Kidney glomerular epithelial cell (primary cell): Measurements from ENCODE around the gene HEMGN.

Source experiments
- DNase-seq: peaks from one replicate; lab custom pipeline; 2025; lab: John Stamatoyannopoulos, UW

The HEMGN gene

GRCh38 chr9:97895695-97896332, 42.2 kb downstream of the HEMGN start:
- no peak for DNase-seq

GRCh38 chr9:97895211-97895610, 42.8 kb downstream of the HEMGN start:
- DNase-seq, result no peak

- no peak for DNase-seq
Observed at GRCh38 chr9:97892421-97892820, 45.6 kb downstream of the HEMGN start.

GRCh38 chr9:97891736-97892135, 46.2 kb downstream of the HEMGN start:
- DNase-seq, result no peak

- DNase-seq, result no peak
Observed at GRCh38 chr9:97889941-97890887, 47.8 kb downstream of the HEMGN start.

- DNase-seq, result peak; percentile 8
Observed at GRCh38 chr9:97880336-97880735, 57.6 kb downstream of the HEMGN start.
